Activated naive CD8-positive, alpha-beta T cell treated with anti-CD3 and anti-CD28 coated beads, Interleukin-2, amount 50 U/mL, for 24 hours (primary cell): ENCODE measurements around the gene SCGN.
"Not testable (repeated sequence)": the region's sequence is repeated elsewhere in the genome, so short reads cannot be mapped to it uniquely, and the experiment has no call there.

ENCODE experiments used
- ATAC-seq: fragments of 150-1000 bp; cut with Tn5 transposase; one replicate; pipeline ENCODE4 v1.10.0; 2021
- DNase-seq: peaks from one replicate; pipeline ENCODE4 v3.0.0; 2021
- H3K27ac Mint-ChIP-seq: one replicate; pipeline ENCODE4 v1.8.0; 2021; ENCODE audit warnings: mild to moderate bottlenecking, mixed read lengths
- H3K27me3 Mint-ChIP-seq: one replicate; pipeline ENCODE4 v1.8.0; 2021; ENCODE audit warnings: mixed read lengths
- H3K36me3 Mint-ChIP-seq: one replicate; pipeline ENCODE4 v1.8.0; 2021; ENCODE audit warnings: low read depth, mixed read lengths
- H3K4me1 Mint-ChIP-seq: one replicate; pipeline ENCODE4 v1.8.0; 2021; ENCODE audit warnings: mixed read lengths
- H3K4me3 Mint-ChIP-seq: one replicate; pipeline ENCODE4 v1.8.0; 2021; ENCODE audit warnings: mild to moderate bottlenecking, moderate library complexity, mixed read lengths
- H3K9me3 Mint-ChIP-seq: one replicate; pipeline ENCODE4 v1.8.0; 2021; ENCODE audit warnings: mixed read lengths

Gene SCGN

DNA sequence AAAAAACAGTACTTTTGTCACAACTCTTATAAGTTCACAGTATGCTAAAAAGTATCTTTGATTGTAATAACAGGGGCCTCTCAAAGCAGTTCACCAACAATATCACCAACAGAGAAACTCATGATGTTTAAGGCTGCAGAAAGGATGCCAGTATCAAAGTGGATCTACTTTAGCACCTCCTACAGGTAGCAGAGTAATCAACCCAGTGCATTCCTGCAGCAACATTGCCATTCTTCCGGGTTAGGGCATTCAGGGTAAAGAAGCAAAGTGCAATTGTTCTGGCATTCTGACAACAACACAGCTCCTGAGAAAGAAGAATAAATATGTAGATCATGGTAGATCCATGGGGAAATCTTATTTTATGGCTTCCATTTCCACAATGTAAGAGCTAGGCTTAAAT, 95.0 kb downstream of the SCGN start:
- ATAC-seq: no peak

DNA sequence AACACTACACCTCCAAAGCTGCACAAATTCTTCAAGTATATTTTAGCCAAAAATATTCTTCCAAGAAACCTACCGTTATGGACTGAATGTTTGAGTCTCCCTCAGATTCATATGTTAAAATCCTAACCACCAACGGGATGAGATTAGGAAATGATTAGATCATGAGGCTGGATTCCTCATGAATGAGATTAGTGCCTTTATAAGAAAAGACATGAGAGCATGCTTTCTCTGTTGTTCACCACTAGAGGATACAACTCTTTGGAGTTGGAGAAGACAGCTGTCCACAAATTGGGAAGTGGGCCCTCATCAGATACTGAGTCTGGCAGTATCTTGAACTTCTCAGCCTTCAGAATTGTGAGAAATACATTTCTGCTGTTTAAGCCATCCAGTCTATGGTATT, 95.5 kb downstream of the SCGN start:
- Mint-ChIP-seq H3K36me3 (no peaks in the 10 kb centered on the region), H3K4me1 (no peaks in the 10 kb centered on the region)
- no peak for ATAC-seq

More for the DNA sequence above, 95.0 kb downstream of the SCGN start:
- Mint-ChIP-seq H3K4me1 (no peaks in the 10 kb centered on the region), H3K36me3 (no peaks in the 10 kb centered on the region), H3K27ac (no peak overlapping the region), H3K27me3 (no peaks in the 10 kb centered on the region), H3K4me3 (no peak overlapping the region), H3K9me3 (peaks cover under 1% of the 10 kb centered on the region)
- DNase-seq: no peak

DNA sequence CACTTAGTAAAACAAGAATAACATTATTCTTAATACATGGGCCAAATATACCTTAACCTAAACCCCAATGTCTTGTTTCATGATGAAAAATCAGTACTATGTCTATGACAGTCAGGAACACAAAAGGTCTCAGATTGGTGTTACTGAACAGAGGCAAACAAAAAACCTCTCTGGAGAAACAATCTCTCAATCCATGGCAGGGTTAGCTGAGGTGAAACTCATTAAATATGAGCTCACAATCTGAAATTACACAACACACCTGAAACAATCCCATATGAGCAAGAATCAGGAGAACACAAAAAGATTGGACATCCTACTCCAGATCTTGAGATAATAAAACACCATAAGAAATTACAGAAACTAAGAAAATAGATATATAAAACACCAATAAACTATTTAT, 96.0 kb downstream of the SCGN start:
- no peak overlapping the region for H3K27ac Mint-ChIP-seq
- H3K4me1 Mint-ChIP-seq: no peaks in the 10 kb centered on the region
- DNase-seq: no peak
- H3K4me3 Mint-ChIP-seq: no peak overlapping the region
- H3K36me3 Mint-ChIP-seq: no peaks in the 10 kb centered on the region
- H3K9me3 Mint-ChIP-seq: no peaks in the 10 kb centered on the region
- no peaks in the 10 kb centered on the region for H3K27me3 Mint-ChIP-seq
- ATAC-seq: no peak

More for the DNA sequence above, 95.5 kb downstream of the SCGN start:
- no peaks in the 10 kb centered on the region for H3K27me3 Mint-ChIP-seq
- H3K4me3 Mint-ChIP-seq: no peak overlapping the region
- no peaks in the 10 kb centered on the region for H3K9me3 Mint-ChIP-seq
- no peak for DNase-seq
- H3K27ac Mint-ChIP-seq: no peak overlapping the region

DNA sequence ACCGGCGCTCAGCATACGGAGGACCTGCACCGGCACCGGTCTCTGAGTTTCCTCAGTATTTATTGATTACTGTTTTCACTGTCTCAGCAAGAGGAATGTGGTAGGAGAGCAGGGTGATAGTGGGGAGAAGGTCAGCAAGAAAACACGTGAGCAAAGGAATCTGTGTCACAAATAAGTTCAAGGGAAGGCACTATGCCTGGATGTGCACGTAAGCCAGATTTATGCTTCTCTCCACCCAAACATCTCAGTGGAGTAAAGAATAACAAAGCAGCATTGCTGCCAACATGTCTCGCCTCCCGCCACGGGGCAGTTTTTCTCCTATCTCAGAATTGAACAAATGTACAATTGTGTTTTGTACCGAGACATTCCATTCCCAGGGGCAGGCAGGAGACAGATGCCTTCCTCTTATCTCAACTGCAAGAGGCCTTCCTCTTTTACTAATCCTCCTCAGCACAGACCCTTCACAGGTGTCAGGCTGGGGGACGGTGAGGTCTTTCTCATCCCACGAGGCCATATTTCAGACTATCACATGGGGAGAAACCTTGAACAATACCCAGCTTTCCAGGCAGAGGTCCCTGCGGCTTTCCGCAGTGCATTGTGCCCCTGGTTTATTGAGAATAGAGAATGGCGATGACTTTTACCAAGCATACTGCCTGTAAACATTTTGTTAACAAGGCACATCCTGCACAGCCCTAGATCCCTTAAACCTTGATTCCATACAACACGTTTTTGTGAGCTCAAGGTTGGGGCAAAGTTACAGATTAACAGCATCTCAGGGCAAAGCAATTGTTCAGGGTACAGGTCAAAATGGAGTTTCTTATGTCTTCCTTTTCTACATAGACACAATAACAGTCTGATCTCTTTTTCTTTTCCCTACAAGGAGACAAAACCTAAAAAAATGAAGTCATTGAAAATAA, 96.8 kb downstream of the SCGN start:
- not testable (repeated sequence) for DNase-seq, H3K27me3 Mint-ChIP-seq, H3K4me3 Mint-ChIP-seq, ATAC-seq, H3K4me1 Mint-ChIP-seq, H3K9me3 Mint-ChIP-seq, H3K27ac Mint-ChIP-seq, H3K36me3 Mint-ChIP-seq

GRCh38 chr6:25749837-25750236, 97.8 kb downstream of the SCGN start:
- Mint-ChIP-seq H3K9me3 (no peaks in the 10 kb centered on the region), H3K27me3 (no peaks in the 10 kb centered on the region), H3K27ac (no peak overlapping the region), H3K36me3 (no peaks in the 10 kb centered on the region), H3K4me1 (no peaks in the 10 kb centered on the region), H3K4me3 (no peak overlapping the region)
- ATAC-seq (no peak), DNase-seq (no peak)

GRCh38 chr6:25750906-25751305, 98.9 kb downstream of the SCGN start:
- Mint-ChIP-seq H3K4me1 (no peaks in the 10 kb centered on the region), H3K36me3 (no peaks in the 10 kb centered on the region)

More at GRCh38 chr6:25750906-25751305, 98.9 kb downstream of the SCGN start:
- no peak overlapping the region for H3K4me3 Mint-ChIP-seq
- H3K27ac Mint-ChIP-seq: no peak overlapping the region
- H3K27me3 Mint-ChIP-seq: no peaks in the 10 kb centered on the region
- no peaks in the 10 kb centered on the region for H3K9me3 Mint-ChIP-seq
- no peak for ATAC-seq
- DNase-seq: no peak
